HG02610 (cell line): ENCODE measurements around the gene CFAP65.

Experiments
- ATAC-seq: cut with Tn5 transposase; IDR thresholded peaks from one replicate; pipeline ENCODE4 v1.9.1; 2021; ENCODE audit warnings: mild to moderate bottlenecking, moderate library complexity; ENCODE audit not compliant: unreplicated experiment

Gene CFAP65

GRCh38 chr2:219060821-219061791 is 19.8 kb upstream of the CFAP65 start, which contains the start of gene IHH:
IHH (minus strand) TSS chr2:219060921; CDS start chr2:219060467, 454 bp downstream.
- no peak for ATAC-seq

- no peak for ATAC-seq
These were observed 18.7 kb upstream of the CFAP65 start for GRCh38 chr2:219059725-219060682.

- ATAC-seq, result no peak
These were observed 18.0 kb upstream of the CFAP65 start for GRCh38 chr2:219059375-219059724.

- ATAC-seq, result no peak
These were observed 17.4 kb upstream of the CFAP65 start for GRCh38 chr2:219058541-219059374.

- peak; percentile 89 for ATAC-seq
These were observed 16.6 kb upstream of the CFAP65 start for GRCh38 chr2:219057709-219058540.

GRCh38 chr2:219056896-219057708 is 15.8 kb upstream of the CFAP65 start:
- no peak for ATAC-seq

- ATAC-seq, result no peak
These were observed 15.0 kb upstream of the CFAP65 start for GRCh38 chr2:219056176-219056895.

- ATAC-seq, result no peak
These were observed 13.9 kb upstream of the CFAP65 start for GRCh38 chr2:219054956-219055903.

- no peak for ATAC-seq
These were observed 8.0 kb upstream of the CFAP65 start for GRCh38 chr2:219049282-219049681.

GRCh38 chr2:219045937-219046550 is 4.7 kb upstream of the CFAP65 start:
- ATAC-seq, result no peak

- no peak for ATAC-seq
These were observed 1.4 kb upstream of the CFAP65 start for GRCh38 chr2:219042750-219043149.

GRCh38 chr2:219042157-219042556 is 841 bp upstream of the CFAP65 start:
- no peak for ATAC-seq

- ATAC-seq, result no peak
These were observed 2.7 kb downstream of the CFAP65 start for GRCh38 chr2:219038600-219038999.

- ATAC-seq, result no peak
These were observed 3.4 kb downstream of the CFAP65 start for GRCh38 chr2:219037783-219038499.

GRCh38 chr2:219035942-219036341 is 5.4 kb downstream of the CFAP65 start:
- no peak for ATAC-seq

- no peak for ATAC-seq
These were observed 6.5 kb downstream of the CFAP65 start for GRCh38 chr2:219034823-219035222.
